ENCODE measurements around the gene AIP.
"Not testable (repeated sequence)": the region's sequence is repeated elsewhere in the genome, so short reads cannot be mapped to it uniquely, and the experiment has no call there.

AIP gene

DNA sequence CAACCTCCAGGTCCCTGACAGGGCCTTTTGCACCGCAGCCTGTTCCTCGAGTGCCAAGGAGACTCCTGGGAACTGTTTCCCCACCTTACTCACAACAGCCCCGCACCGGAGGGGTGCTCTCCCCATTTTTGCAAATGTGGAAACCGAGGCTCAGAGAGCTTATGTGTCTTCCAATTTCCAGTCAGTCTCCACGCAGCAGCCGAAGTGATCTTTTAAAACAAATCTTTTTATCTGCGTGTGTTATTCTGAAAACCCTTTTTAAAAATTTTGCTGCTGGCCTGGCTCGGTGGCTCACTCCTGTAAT, 13.4 kb upstream of the AIP start:
- no peak for DNase-seq

DNA sequence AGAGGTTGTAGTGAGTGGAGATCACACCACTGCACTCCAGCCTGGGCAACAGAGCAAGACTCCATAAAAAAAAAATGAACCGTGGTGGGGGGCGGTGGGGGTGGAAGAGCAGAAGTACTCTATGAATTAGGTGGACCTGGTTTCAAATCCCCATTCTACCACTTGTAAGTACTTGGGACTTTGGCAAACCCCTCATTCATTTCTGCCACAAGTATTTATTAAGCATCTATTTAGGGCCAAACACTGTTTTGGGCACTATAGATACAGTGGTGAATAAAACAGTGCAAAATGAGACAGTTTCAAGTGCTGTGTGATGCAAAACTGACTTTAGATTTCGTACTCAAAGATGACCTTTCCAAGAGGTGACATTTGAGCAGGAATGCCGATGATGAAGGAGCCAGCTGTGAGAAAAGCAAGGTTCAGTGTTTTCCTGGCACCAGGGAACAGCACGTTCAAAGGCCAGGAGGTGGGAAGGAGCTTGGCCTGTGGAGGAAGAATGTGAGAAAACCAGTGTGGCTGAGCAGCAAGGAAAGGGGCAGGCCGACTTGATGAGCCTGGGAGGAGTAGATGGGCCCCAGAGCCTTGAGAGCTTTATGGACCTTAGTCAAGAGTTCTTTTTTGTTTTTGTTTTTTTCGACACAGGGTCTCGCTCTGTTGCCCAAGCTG, 12.4 kb upstream of the AIP start:
- no peak for DNase-seq

DNA sequence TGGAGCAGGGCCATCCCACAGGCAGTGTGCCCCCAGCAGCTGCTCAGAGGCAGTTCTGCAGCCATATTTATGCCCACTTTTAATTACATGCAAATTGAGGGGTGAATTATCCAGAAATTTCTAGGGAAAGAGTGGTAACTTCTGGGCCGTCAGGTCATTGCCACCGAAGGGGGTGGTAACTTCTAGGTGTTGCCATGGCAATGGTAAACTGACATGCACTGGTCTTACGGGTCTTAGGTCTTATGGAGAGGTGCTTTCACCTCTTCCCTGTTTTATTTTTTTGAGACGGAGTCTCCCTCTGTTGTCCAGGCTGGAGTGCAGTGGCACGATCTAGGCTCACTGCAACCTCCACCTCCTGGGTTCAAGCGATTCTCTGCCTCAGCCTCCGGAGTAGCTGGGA, 9.9 kb upstream of the AIP start:
- no peak for DNase-seq

DNA sequence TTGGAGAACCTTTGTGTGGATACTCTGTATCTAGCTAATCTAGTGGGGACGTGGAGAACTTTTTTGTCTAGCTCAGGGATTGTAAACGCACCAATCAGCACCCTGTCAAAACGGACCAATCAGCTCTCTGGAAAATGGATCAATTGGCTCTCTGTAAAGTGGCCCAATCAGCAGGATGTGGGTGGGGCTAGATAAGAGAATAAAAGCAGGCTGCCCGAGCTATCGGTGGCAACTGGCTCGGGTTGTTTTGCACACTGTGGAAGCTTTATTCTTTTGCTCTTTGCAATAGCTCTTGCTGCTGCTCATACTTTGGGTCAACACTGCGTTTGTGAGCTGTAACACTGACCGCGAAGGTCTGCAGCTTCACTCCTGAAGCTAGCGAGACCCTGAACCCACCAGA, 6.1 kb upstream of the AIP start:
- DNase-seq: not testable (repeated sequence)

DNA sequence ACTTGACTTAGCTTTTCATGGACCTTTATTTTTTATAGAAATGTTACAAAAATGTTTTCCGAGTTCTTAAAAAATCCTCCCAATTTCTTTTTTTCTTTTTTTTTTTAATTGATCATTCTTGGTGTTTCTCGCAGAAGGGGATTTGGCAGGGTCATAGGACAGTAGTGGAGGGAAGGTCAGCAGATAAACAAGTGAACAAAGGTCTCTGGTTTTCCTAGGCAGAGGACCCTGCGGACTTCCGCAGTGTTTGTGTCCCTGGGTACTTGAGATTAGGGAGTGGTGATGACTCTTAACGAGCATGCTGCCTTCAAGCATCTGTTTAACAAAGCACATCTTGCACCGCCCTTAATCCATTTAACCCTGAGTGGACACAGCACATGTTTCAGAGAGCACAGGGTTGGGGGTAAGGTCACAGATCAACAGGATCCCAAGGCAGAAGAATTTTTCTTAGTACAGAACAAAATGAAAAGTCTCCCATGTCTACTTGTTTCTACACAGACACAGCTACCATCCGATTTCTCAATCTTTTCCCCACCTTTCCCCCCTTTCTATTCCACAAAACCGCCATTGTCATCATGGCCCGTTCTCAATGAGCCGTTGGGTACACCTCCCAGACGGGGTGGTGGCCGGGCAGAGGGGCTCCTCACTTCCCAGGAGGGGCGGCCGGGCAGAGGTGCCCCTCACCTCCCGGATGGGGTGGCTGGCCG, 5.3 kb upstream of the AIP start:
- DNase-seq: not testable (repeated sequence)

DNA sequence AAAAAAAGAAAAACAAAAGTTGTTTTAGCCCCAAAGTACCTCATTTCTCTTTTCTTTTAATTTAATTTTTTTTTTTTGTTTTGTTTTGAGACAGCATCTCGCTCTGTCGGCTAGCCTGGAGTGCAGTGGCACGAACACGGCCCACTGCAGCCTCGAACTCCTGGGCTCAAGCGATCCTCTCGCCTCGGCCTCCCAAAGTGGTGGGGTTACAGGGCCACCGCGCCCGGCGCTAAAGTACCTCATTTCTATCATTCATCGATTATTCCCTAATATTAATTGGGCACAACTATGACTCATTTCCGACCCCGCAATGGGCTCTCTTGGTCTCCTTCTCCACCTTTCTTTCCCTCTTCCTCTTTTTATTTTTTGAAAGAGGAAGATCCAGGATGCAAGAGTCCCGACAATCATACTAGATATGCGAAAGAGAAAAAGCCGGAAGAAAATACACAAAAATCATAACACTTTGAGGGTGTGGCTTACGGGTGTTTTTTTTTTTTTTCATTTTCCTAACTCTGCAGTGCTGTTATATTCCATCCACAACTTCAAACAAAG, 475 bp upstream of the AIP start:
- DNase-seq: no peak

DNA sequence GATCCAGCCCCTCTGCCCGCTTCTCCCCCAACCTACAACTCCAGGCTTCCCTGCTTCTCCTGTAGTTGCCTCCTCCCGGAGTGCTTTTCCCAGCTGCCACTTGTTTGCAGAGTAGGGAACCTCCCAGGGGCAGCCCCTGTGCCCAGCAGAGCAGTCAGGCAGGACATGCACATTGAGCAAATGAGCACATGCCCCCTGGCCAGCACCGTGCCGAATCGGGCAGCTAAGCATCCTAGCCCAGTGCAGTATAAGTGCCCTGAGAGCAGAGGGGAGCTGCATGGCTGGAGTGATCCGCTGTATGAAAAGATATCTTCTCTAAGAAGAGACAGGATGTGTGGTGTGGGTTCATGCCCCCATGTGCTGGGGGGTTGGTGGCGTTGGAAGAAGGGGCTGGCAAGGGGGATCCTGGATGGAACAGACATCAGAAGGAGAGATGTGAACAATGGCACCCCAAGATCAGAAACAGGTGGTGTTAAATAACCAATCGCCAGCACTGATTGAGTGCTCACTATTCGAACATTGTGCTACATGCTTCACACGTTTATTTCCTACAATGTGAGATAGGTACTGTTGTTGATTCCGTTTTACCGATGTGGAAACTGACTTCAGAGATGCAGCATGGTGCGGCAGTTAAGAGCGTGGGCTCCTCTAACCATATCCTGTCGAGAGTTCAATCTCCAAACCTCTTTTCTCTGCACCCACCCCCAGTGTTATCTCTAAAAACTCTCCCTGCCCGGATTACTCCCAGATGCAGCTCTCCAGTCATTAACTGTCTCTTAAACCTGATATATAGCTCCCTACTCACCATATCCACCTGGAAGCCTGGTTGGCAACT, 1.2 kb downstream of the AIP start:
- no peak for DNase-seq

DNA sequence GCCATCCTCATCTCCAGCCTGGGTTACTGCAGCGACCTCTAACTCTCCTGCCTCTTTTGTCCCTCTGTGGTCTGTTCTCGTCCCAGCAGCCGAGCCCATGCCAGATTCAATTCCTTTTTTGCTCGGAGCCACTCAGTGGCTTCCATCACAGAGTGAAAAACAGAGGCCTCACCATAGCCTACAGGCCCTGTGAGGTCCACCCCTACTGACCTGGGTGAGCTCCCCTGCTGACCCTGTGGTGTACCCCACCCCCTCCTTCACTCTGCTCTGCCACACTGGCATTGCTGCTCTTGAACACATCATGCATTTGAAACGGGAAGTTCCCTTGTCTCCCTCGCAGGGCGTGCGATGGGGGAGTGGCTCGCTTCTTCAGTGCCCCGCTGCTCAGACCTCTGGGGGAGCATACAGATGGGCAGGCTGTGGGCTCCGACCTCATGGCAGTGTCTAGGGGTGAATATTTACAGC, 2.1 kb downstream of the AIP start:
- DNase-seq: no peak

DNA sequence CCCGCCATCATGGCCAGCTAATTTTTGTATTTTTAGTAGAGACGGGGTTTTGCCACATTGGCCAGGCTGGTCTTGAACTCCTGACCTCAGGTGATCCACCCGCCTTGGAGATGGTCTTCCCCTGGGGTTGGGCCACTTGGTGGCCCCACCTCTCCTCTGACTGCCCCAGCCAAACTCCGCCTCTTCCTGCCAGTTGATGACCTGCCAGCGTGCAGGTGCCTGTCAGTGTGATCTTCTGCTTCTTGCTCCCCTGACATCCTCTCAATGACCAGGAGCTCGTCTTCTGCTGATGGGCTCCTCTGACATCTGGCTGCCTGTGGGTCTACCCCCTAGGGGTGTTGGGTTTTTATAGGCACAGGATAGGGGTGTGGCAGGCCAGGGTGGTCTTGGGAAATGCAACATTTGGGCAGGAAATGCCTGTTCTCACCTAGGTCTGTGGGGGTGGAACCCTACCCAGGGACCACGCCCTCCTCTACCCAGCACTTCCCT, 3.1 kb downstream of the AIP start:
- not testable (repeated sequence) for DNase-seq

DNA sequence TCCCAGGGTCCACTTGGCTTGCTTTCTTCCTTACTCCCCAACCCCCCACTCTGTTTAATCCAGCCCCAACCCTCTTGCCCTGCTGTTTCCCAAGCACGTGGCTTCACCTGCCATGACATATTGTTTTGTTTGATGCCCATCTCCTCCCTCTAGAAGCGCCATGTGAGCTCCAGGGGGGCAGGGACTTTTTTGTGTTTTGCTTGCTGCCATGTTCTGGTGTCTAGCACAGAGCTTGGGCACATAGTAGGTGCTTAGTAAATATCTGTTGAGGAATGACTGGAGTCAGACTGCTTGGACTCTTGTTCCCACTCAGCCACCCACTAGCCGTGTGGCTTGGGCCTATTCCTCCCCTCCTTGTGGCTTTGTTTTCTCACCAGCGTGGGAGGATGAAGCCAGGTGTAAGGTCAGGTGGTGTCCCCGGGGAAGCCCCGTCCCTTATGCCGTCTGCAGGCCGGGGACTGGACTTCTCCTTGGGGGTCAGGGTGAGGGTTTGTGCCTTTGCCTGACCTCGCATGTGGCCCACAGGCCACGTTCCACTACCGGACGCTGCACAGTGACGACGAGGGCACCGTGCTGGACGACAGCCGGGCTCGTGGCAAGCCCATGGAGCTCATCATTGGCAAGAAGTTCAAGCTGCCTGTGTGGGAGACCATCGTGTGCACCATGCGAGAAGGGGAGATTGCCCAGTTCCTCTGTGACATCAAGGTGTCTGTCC, 3.8 kb downstream of the AIP start:
- DNase-seq: no peak

DNA sequence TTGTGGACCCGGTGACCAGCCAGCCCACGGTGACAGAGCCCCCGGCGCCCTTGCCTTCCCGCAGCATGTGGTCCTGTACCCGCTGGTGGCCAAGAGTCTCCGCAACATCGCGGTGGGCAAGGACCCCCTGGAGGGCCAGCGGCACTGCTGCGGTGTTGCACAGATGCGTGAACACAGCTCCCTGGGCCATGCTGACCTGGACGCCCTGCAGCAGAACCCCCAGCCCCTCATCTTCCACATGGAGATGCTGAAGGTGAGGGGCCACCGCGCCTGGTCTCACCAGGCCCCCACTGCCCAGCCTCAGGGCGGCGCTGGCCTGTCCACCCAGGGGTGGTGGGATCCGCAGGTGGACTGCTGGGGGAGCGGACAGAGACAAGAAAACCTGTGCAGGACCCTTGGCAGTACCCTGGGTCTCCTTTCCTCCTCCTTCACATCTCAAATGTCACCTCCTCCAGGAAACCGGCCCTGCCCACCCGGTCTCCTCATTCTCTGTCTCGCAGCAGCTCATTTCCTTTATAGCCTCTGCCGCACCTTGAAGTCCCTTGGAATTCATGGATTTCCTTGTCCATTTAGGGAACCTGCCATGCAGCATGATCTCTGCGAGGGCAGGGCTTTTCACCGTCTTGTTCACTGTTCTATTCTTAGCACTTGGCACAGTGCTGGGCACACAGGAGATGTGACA, 6.5 kb downstream of the AIP start:
- DNase-seq: no peak

DNA sequence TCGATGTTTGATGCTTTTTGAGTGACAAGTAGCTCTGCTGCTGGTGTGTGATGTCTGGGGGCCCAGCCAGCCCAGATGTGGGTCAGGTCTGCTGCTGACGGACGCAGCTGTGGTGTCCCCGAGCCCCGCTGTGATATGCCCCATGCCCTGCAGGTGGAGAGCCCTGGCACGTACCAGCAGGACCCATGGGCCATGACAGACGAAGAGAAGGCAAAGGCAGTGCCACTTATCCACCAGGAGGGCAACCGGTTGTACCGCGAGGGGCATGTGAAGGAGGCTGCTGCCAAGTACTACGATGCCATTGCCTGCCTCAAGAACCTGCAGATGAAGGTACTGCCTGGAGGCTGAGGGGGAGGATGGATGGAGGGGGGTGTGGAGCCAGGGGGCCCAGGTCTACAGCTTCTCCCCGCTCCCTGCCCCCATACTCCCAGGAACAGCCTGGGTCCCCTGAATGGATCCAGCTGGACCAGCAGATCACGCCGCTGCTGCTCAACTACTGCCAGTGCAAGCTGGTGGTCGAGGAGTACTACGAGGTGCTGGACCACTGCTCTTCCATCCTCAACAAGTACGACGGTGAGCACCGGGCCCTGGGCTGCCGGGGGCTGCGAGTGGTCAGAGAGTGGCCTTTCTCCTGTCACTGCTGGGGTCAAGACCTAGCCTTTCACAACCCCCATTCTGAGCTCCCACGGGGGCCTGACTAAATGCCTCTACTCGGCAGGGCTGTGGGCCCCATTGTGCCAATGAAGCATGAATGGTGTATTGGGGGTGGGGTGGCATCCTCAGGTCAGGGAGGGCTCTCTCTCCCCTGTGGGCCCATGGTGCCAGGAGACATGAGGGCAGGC, 7.3 kb downstream of the AIP start:
- DNase-seq: peak; percentile 59

DNA sequence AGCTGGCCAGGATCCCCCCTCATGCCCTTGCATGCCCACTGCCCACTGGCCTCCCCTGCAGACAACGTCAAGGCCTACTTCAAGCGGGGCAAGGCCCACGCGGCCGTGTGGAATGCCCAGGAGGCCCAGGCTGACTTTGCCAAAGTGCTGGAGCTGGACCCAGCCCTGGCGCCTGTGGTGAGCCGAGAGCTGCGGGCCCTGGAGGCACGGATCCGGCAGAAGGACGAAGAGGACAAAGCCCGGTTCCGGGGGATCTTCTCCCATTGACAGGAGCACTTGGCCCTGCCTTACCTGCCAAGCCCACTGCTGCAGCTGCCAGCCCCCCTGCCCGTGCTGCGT, 7.9 kb downstream of the AIP start:
- no peak for DNase-seq

DNA sequence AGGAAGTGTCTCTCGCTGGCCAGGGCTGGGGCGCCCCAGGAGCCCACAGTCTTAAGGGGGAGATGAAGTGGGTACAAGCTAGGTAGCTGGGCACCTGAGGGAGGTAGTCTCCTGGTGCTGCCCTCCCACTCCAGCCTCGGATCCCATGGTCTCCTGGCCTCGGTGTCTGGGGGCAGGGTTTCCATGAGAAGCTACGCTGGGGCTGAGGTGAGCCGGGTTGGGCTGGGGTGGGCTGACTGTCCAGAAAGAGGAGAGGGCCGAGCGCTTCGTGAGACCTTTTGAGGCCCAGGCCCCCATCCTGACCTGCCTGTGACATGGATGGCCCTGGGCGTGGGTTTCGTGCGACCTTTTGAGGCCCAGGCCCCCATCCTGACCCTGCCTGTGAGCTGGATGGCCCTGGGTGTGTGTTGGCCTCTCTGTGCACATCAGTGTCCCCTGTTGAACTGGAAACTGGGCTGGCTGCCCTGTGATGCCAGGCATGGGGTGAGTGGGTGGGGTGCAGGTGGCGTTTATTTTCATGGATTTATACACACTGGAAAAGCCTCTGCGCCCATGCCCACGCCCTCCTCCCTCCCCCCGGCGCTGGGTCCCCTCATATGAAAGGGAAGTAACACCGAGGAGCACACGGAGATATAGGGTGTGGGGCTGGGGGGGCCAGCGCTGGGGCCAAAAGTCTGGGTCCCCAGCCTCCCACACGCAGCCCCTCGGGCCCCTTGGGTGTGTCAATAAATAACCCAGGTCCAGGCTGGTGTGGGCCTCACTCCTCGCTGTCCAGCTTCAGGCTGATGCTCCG, 8.6 kb downstream of the AIP start:
- no peak for DNase-seq

DNA sequence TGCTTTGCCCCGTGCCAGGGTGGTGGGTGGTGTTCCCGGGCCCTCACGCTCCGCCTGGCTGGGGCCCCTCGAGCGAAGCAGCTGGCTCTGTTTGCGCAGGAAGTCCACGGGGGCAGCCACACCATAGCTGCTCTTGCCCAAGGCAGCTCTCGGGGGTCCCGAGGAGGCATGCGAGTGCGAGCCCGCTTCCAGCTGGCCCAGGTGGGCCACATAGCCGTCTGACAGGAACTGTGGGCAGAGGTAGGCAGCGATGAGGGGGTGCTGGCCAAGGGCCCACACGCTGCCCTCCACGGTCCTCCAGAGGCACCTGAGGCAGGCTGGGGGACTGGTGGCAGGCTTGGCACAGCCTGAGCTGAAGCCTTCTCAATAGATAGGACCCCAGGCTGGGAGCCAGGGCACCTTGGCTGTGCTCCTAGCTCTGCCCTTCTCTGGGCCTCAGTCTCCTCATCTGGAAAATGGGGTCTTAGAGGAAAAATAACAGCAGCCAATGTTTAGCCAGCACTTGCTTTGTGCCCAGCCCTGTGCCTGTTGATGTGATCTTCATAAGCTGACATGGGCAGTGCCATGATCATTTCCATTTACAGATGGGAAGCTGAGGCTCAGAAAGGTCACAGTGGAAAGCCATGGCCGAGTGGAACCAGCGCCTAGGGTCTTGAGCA, 9.4 kb downstream of the AIP start:
- no peak for DNase-seq

DNA sequence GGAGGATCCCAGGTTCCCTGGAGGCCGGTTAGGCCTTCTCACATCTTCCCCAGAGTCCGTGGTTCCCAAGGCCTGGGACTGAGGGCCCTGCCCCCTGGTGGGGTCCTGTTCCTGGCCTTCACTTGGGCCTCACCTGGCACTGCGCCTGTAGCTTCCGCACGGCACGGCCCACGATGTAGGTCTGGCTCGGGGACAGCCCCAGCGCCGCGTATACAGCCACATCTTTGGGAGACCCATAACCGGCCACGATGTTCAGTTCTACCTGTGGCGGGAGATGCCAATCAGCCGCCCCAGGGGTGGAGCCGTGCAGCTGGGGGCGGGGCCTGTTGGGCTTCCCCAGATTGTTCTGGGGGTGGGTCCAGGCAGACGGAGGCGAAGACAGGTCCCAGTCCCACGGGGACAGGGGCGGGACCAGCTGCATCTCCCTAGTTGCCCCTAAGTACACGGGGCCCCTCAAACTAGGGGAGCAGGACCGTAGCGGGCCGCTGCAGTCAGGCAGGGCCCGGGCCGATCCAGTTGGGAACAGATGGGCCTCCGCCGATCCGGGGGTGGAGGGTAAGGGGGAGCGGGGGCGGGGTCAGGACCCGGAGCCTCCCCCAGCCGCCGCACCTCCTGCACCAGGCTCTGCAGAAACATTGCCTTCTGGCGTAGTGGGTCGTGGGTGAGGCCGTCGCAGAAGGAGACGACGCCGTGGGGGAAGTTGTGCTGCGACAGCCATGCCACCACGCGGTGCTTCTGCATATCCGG, 10.1 kb downstream of the AIP start:
- DNase-seq: peak; percentile 81

DNA sequence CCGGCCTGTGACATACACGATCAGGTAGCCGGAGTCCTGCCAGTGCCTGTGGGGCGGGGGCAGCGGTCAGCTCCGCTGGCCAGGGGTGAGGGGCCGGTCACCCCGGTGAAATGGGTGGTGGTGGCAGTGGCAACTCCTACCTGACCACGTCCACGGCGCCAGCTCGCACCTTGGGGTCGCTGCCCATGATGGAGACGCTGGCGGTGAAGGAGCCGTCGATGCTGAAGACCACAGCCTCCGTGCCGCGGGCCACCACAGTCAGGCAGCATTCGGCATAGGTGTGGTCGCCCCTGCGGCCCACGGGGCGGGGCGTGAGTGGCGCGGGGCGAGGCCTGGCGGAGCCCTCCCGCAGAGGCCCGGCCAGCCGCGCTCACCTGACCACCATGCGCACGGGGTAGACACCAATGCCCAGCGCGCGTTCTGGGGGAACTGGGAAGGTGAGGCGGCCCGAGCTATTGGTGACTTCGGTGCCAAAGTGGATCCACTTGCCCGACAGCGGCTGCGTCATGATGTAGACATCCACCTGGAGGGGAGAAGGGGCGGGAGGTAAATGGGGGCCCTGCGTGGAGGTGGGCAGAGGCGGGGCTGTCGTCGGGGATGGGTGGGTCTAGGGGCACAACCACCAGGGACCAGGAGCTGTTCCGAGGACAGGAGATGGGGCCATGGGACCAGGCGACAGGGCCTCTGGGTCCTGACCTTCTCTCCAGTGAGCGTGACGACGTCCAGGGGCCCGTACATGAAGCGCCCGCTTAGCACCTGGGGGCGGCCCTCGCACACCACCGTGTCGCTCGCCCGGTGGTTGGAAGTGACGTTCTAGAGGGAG, 10.9 kb downstream of the AIP start:
- DNase-seq: no peak

All from 8988T (cell line).